H1 (cell line): Measurements from ENCODE around the gene CPXM2. TPM values are rescaled to one million over a fixed set of nuclear protein-coding genes. Genes with fewer than 3 reads are reported as not detected.

Experiments used
- CTCF ChIA-PET: fragments of 300-600 bp; sonication (Branson Sonifier 250); formaldehyde crosslinking; loops from one replicate; lab custom pipeline; 2021; ENCODE audit not compliant: partially characterized antibody; lab: Charles Lee
- POLR2A ChIA-PET: fragments of 300-600 bp; sonication (Branson Sonifier 250); formaldehyde crosslinking; loops from one replicate; lab custom pipeline; 2021; ENCODE audit warnings: inconsistent platforms; ENCODE audit not compliant: partially characterized antibody; lab: Charles Lee
- DNase-seq, 2 experiments: peaks; one replicate each; pipeline versions ENCODE4 v3.0.0 to v3.0.0-alpha.2; 2010 to 2022; ENCODE audit warnings: low spot score in 2 of 2, low read depth in 1 of 2, mixed read lengths in 1 of 2
- FAIRE-seq: peaks from 2 replicates; lab custom pipeline; 2011; peaks lifted over from hg19 to GRCh38; lab: Jason Lieb, UNC
- H2AFZ ChIP-seq: 2 replicates; pipeline ENCODE4 v1.8.1; 2012; ENCODE audit warnings: low read length, inconsistent platforms
- H2AK5ac ChIP-seq: 2 replicates; pipeline ENCODE4 v1.6.1; 2013; ENCODE audit warnings: low read depth, low read length
- H2BK120ac ChIP-seq: replicated peaks from 2 replicates; pipeline ENCODE3; 2013; ENCODE audit warnings: low read depth, low read length, inconsistent platforms
- H2BK12ac ChIP-seq: 2 replicates; pipeline ENCODE4 v1.6.1; 2013; ENCODE audit warnings: low read depth, low read length
- H2BK15ac ChIP-seq: 2 replicates; pipeline ENCODE4 v1.6.1; 2013; ENCODE audit warnings: low read length
- H2BK20ac ChIP-seq: 2 replicates; pipeline ENCODE4 v1.6.1; 2013; ENCODE audit warnings: low read length
- H2BK5ac ChIP-seq: 2 replicates; pipeline ENCODE4 v1.6.1; 2013; ENCODE audit warnings: low read depth, low read length
- H3K14ac ChIP-seq: 2 replicates; pipeline ENCODE4 v1.6.1; 2013; ENCODE audit warnings: inconsistent platforms; ENCODE audit not compliant: insufficient read length
- H3K18ac ChIP-seq: 2 replicates; pipeline ENCODE4 v1.6.1; 2013; ENCODE audit warnings: low read length; ENCODE audit errors: extremely low read depth
- H3K23ac ChIP-seq: 2 replicates; pipeline ENCODE4 v1.6.1; 2013; ENCODE audit warnings: inconsistent platforms; ENCODE audit not compliant: insufficient read length
- H3K23me2 ChIP-seq: 2 replicates; pipeline ENCODE4 v1.6.1; 2013; ENCODE audit warnings: low read depth, low read length
- H3K27ac ChIP-seq: 2 replicates; pipeline ENCODE4 v1.6.1; 2011; ENCODE audit warnings: low read depth, low read length, inconsistent platforms
- H3K27me3 ChIP-seq, 4 experiments: replicated peaks in 1 of 4; 1 replicate in 1 of 4; 2 replicates in 3 of 4; pipeline versions ENCODE4 v1.6.1 to v1.8.1; 2011 to 2013; ENCODE audit warnings: low read length in 3 of 4, mild to moderate bottlenecking in 3 of 4, inconsistent platforms in 2 of 4, mixed read lengths in 2 of 4, moderate library complexity in 1 of 4; ENCODE audit not compliant: control insufficient read depth in 3 of 4, insufficient read depth in 3 of 4; ENCODE audit errors: extremely low read depth in 1 of 4
- H3K36me3 ChIP-seq, 4 experiments: 2 replicates each; pipeline versions ENCODE4 v1.6.1 to v1.8.1; 2011 to 2013; ENCODE audit warnings: mild to moderate bottlenecking in 4 of 4, low read length in 3 of 4, moderate library complexity in 2 of 4, control low read depth in 1 of 4, inconsistent platforms in 1 of 4; ENCODE audit not compliant: insufficient read depth in 4 of 4, control insufficient read depth in 2 of 4
- H3K4ac ChIP-seq: replicated peaks from 2 replicates; pipeline ENCODE3; 2013; ENCODE audit warnings: low read length, low read depth, mixed read lengths, inconsistent platforms; ENCODE audit not compliant: insufficient read length
- H3K4me1 ChIP-seq, 4 experiments: replicated peaks in 1 of 4; 1 replicate in 1 of 4; 2 replicates in 3 of 4; pipeline versions ENCODE4 v1.6.1 to v1.8.1; 2011 to 2013; ENCODE audit warnings: low read length in 3 of 4, inconsistent platforms in 2 of 4, mixed read lengths in 1 of 4; ENCODE audit not compliant: insufficient read depth in 4 of 4, control insufficient read depth in 3 of 4
- H3K4me2 ChIP-seq, 2 experiments: 2 replicates each; pipeline versions ENCODE4 v1.6.1 to v1.8.1; 2011 to 2013; ENCODE audit warnings: low read depth in 2 of 2, low read length in 2 of 2, control low read depth in 1 of 2, inconsistent platforms in 1 of 2, mild to moderate bottlenecking in 1 of 2; ENCODE audit not compliant: insufficient read depth in 1 of 2
- H3K4me3 ChIP-seq, 4 experiments: fragments of 200-600, 300-600 bp in 1 of 4; sonication (generic), shearing (Covaris generic), sonication (Bioruptor Twin) in 1 of 4; 2 replicates each; pipeline versions ENCODE4 v1.5.1 to v1.8.1; 2011 to 2016; ENCODE audit warnings: low read length in 4 of 4, low read depth in 3 of 4, control low read depth in 2 of 4, inconsistent platforms in 2 of 4, mild to moderate bottlenecking in 2 of 4, mixed read lengths in 1 of 4, moderate library complexity in 1 of 4; ENCODE audit not compliant: insufficient read depth in 2 of 4; ENCODE audit errors: extremely low read depth in 1 of 4
- H3K56ac ChIP-seq: replicated peaks from 2 replicates; pipeline ENCODE3; 2013; ENCODE audit warnings: low read depth, mild to moderate bottlenecking, mixed read lengths, low read length, inconsistent platforms; ENCODE audit not compliant: insufficient read length
- H3K79me1 ChIP-seq: 2 replicates; pipeline ENCODE4 v1.6.1; 2013; ENCODE audit warnings: low read depth, low read length, control low read depth
- H3K79me2 ChIP-seq, 2 experiments: 2 replicates each; pipeline versions ENCODE4 v1.6.1 to v1.8.1; 2012 to 2013; ENCODE audit warnings: low read length in 2 of 2, mild to moderate bottlenecking in 2 of 2, inconsistent platforms in 1 of 2; ENCODE audit not compliant: insufficient read depth in 2 of 2, control insufficient read depth in 1 of 2
- H3K9ac ChIP-seq, 4 experiments: replicated peaks in 1 of 4; 1 replicate in 1 of 4; 2 replicates in 3 of 4; pipeline versions ENCODE4 v1.6.1 to v1.8.1; 2011 to 2013; ENCODE audit warnings: low read depth in 3 of 4, low read length in 3 of 4, control low read depth in 2 of 4, mild to moderate bottlenecking in 2 of 4, moderate library complexity in 2 of 4, inconsistent platforms in 1 of 4; ENCODE audit errors: extremely low read depth in 1 of 4
- H3K9me3 ChIP-seq, 2 experiments: 2 replicates each; pipeline versions ENCODE4 v1.6.1 to v1.8.1; 2012 to 2013; ENCODE audit warnings: mild to moderate bottlenecking in 2 of 2, moderate library complexity in 2 of 2, control low read depth in 1 of 2, inconsistent platforms in 1 of 2, low read depth in 1 of 2, low read length in 1 of 2, mixed read lengths in 1 of 2; ENCODE audit not compliant: insufficient read depth in 2 of 2
- H4K20me1 ChIP-seq, 2 experiments: replicated peaks in 1 of 2; 2 replicates each; pipeline versions ENCODE3 to v1.8.1; 2011 to 2013; ENCODE audit warnings: inconsistent platforms in 2 of 2, low read length in 2 of 2, mild to moderate bottlenecking in 1 of 2; ENCODE audit not compliant: insufficient read depth in 2 of 2, control insufficient read depth in 1 of 2
- H4K5ac ChIP-seq: 2 replicates; pipeline ENCODE4 v1.6.1; 2013; ENCODE audit warnings: low read length, low read depth, mixed read lengths, inconsistent platforms; ENCODE audit not compliant: insufficient read length
- H4K8ac ChIP-seq: 2 replicates; pipeline ENCODE4 v1.8.0; 2013; ENCODE audit warnings: mild to moderate bottlenecking, moderate library complexity, low read length, inconsistent platforms; ENCODE audit not compliant: insufficient read depth; ENCODE audit errors: extremely low read depth
- H4K91ac ChIP-seq: replicated peaks from 2 replicates; pipeline ENCODE3; 2013; ENCODE audit warnings: low read length, mixed read lengths, inconsistent platforms; ENCODE audit not compliant: insufficient read length
- GABPA ChIP-seq: IDR thresholded peaks from 2 replicates; pipeline ENCODE4 v1.6.1; 2011; ENCODE audit warnings: mild to moderate bottlenecking, low read length, moderate library complexity, borderline replicate concordance; ENCODE audit not compliant: insufficient read depth
- WGBS, 2 experiments: shearing (Covaris generic) in 1 of 2; methylation state at CpG; one replicate each; pipeline versions ENCODE4 v1.1.6 to v1.1.7; 2013 to 2015; ENCODE audit warnings: low lambda C conversion rate in 2 of 2, mixed read lengths in 2 of 2, inconsistent platforms in 1 of 2, low coverage in 1 of 2, missing lambda C conversion rate in 1 of 2; ENCODE audit not compliant: insufficient replicate concordance in 2 of 2, insufficient coverage in 1 of 2, insufficient read length in 1 of 2; ENCODE audit errors: extremely low coverage in 1 of 2, missing lambda C conversion rate in 1 of 2; 5-methylcytosine and 5-hydroxymethylcytosine counted together
- polyA plus RNA-seq, 7 experiments: library from polyadenylated mRNA; depleted of rRNA in 3 of 7; stranded (reverse) in 5 of 7; unstranded in 2 of 7; fragments of >200 nt in 5 of 7; fragments of 200-250 nt in 2 of 7; gene quantifications; 1 replicate in 5 of 7; 2 replicates in 1 of 7; 4 replicates in 1 of 7; pipeline versions ENCODE4 v1.2.1 to v1.2.3, GENCODE V29; 2011 to 2013; ENCODE audit warnings: missing spikeins in 2 of 7, mixed read lengths in 2 of 7
- total RNA-seq: library from RNA; stranded (reverse); fragmentation: NEBNext Ultra II Directional; extraction: Animal tissue kit (Norgen Biotek cat#: 25700); gene quantifications from 2 replicates; pipeline ENCODE4 v1.2.1, GENCODE V29; 2021

The CPXM2 gene
- total and polyA plus RNA-seq, 2 of the 8 experiments (the other 6 are each of a cell fraction or from before 2014, with no cell fraction given), result 2.4 to 2.9 TPM

DNA sequence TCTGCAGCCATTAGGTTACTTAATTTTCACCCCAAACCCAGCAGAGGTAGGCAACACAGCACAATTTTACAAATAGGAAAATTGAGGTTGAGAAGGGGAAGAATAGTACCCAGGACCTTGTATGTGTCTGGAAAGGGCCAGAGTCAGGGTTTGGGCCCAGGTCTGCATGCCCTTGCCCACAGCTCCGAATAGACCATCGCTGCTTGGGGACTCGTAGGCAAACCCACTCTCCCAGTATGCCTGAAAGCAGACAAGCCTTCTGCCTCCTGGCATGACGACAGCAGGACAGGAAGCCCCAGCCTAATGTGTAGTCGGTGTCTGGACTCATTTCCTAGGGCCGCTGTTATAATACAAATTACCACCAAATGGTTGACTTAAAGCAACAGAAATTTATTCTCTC lies 133.8 kb downstream of the CPXM2 start:
- H4K20me1 ChIP-seq, result no peaks in the 10 kb centered on the region
- no peak for TF ChIP-seq GABPA
- no peak overlapping the region for H4K5ac ChIP-seq
- ChIA-PET POLR2A (no interaction called here), CTCF (interaction anchor here (1.3 to 1.7 kb wide), 3 partner anchors 9 to 118 kb away, joined by 3 read pairs; no protein-coding TSS in a partner anchor)
- H3K4me3 ChIP-seq, result no peak overlapping the region
- H3K14ac ChIP-seq, result no peak overlapping the region
- no peaks in the 10 kb centered on the region for H3K79me1 ChIP-seq
- no peak overlapping the region for H2BK120ac ChIP-seq
- H2BK12ac ChIP-seq, result peak overlapping the region; percentile 44; the same call in 1 of the 2 replicates
- H3K56ac ChIP-seq, result no peak overlapping the region
- no peak overlapping the region for H2AFZ ChIP-seq
- H2BK5ac ChIP-seq, result no peak overlapping the region
- no peak overlapping the region for H3K23ac ChIP-seq
- no peak overlapping the region for H4K91ac ChIP-seq
- no peak overlapping the region for H3K4ac ChIP-seq
- H3K4me2 ChIP-seq, result no peak overlapping the region
- no peaks in the 10 kb centered on the region for H3K23me2 ChIP-seq
- peaks cover 1 to 24% (median 12%) of the 10 kb centered on the region in 4 experiments for H3K4me1 ChIP-seq
- H3K27ac ChIP-seq, result no peak overlapping the region
- no peaks in the 10 kb centered on the region for H3K36me3 ChIP-seq
- WGBS, 2 experiments, result 92% methylated on average over 6 of the region's 6 CpGs; no CpG with 5 or more reads in 1 of the 2 experiments
- no peak for FAIRE-seq
- H3K79me2 ChIP-seq, result no peaks in the 10 kb centered on the region
- H3K9me3 ChIP-seq, result no peaks in the 10 kb centered on the region
- DNase-seq, result no peak
- H3K27me3 ChIP-seq, result no peaks in the 10 kb centered on the region
- H3K18ac ChIP-seq, result peak overlapping the region; percentile 38; the same call in 1 of the 2 replicates
- no peak overlapping the region for H4K8ac ChIP-seq
- H2AK5ac ChIP-seq, result no peak overlapping the region
- H2BK20ac ChIP-seq, result no peak overlapping the region
- H3K9ac ChIP-seq, result no peak overlapping the region
- peak overlapping the region; percentile 19; the same call in 1 of the 2 replicates for H2BK15ac ChIP-seq
